Suppressor macrophage (primary cell): ENCODE measurements around the gene CACHD1.

Experiments used
- DNase-seq, 4 experiments: peaks; one replicate each; pipeline ENCODE4 v3.0.0-alpha.2; 2020 to 2022

CACHD1 gene

GRCh38 chr1:64473367-64473766, 3.4 kb downstream of the CACHD1 start:
- no peak for DNase-seq

GRCh38 chr1:64474133-64474532, 4.2 kb downstream of the CACHD1 start:
- DNase-seq: no peak

- no peak for DNase-seq
These were observed 4.9 kb downstream of the CACHD1 start for GRCh38 chr1:64474665-64475439.

GRCh38 chr1:64476251-64476952, 6.5 kb downstream of the CACHD1 start:
- DNase-seq: no peak

- DNase-seq: no peak
These were observed 8.9 kb downstream of the CACHD1 start for GRCh38 chr1:64478594-64479470.

GRCh38 chr1:64479874-64480273, 9.9 kb downstream of the CACHD1 start:
- no peak for DNase-seq

- no peak for DNase-seq
These were observed 11.3 kb downstream of the CACHD1 start for GRCh38 chr1:64480999-64481772.

GRCh38 chr1:64482128-64482527, 12.2 kb downstream of the CACHD1 start:
- no peak for DNase-seq

- no peak for DNase-seq
These were observed 12.8 kb downstream of the CACHD1 start for GRCh38 chr1:64482720-64483119.

GRCh38 chr1:64483731-64484414, 13.9 kb downstream of the CACHD1 start:
- no peak for DNase-seq

GRCh38 chr1:64484651-64485050, 14.7 kb downstream of the CACHD1 start:
- DNase-seq: no peak

- DNase-seq: no peak
These were observed 16.3 kb downstream of the CACHD1 start for GRCh38 chr1:64486193-64486592.

- DNase-seq: no peak
These were observed 17.1 kb downstream of the CACHD1 start for GRCh38 chr1:64487061-64487460.

- DNase-seq: no peak
These were observed 18.9 kb downstream of the CACHD1 start for GRCh38 chr1:64488862-64489261.

- no peak for DNase-seq
These were observed 19.8 kb downstream of the CACHD1 start for GRCh38 chr1:64489707-64490106.

- DNase-seq: no peak
These were observed 20.4 kb downstream of the CACHD1 start for GRCh38 chr1:64490213-64490818.

- DNase-seq: no peak
These were observed 22.5 kb downstream of the CACHD1 start for GRCh38 chr1:64492424-64492823.

- no peak for DNase-seq
These were observed 23.9 kb downstream of the CACHD1 start for GRCh38 chr1:64493831-64494230.

- no peak for DNase-seq
These were observed 24.7 kb downstream of the CACHD1 start for GRCh38 chr1:64494659-64495058.

- DNase-seq: no peak
These were observed 25.9 kb downstream of the CACHD1 start for GRCh38 chr1:64495878-64496277.

- DNase-seq: no peak
These were observed 26.7 kb downstream of the CACHD1 start for GRCh38 chr1:64496606-64497005.
